Measurements from ENCODE around the gene GSTM2.
"Not testable (repeated sequence)": the region's sequence is repeated elsewhere in the genome, so short reads cannot be mapped to it uniquely, and the experiment has no call there.

GSTM2 gene

GRCh38 chr1:109671067-109671466 is 3.2 kb downstream of the GSTM2 start:
- Histone ChIP-seq H3K9me3 (ENCODE audit: insufficient read depth, low read depth, low read length) (no peaks in the 10 kb centered on the region), H3K4me1 (ENCODE audit: insufficient read depth, low read length, poor library complexity, severe bottlenecking) (no peaks in the 10 kb centered on the region), H3K79me2 (ENCODE audit: insufficient read depth, low read length) (no peaks in the 10 kb centered on the region), H3F3A (ENCODE audit: low read depth) (no peaks in the 10 kb centered on the region), H4K20me1 (ENCODE audit: insufficient read depth, low read length, poor library complexity, severe bottlenecking) (no peaks in the 10 kb centered on the region), H3K4me3 (ENCODE audit: low read length, poor library complexity, severe bottlenecking) (no peak overlapping the region), H2AFZ (ENCODE audit: low read length) (no peak overlapping the region), H3K36me3 (ENCODE audit: insufficient read depth, low read length) (no peaks in the 10 kb centered on the region), H3K9me2 (replicated peaks; ENCODE audit: low read depth, low read length) (no peaks in the 10 kb centered on the region), H3K27me3 (ENCODE audit: insufficient read depth, low read length, poor library complexity, severe bottlenecking) (no peaks in the 10 kb centered on the region), H3K4me2 (ENCODE audit: low read depth, low read length, poor library complexity, severe bottlenecking) (no peak overlapping the region), H3K9ac (ENCODE audit: low read depth, low read length, poor library complexity, severe bottlenecking) (no peak overlapping the region)
- TF ChIP-seq, protein P1, sequence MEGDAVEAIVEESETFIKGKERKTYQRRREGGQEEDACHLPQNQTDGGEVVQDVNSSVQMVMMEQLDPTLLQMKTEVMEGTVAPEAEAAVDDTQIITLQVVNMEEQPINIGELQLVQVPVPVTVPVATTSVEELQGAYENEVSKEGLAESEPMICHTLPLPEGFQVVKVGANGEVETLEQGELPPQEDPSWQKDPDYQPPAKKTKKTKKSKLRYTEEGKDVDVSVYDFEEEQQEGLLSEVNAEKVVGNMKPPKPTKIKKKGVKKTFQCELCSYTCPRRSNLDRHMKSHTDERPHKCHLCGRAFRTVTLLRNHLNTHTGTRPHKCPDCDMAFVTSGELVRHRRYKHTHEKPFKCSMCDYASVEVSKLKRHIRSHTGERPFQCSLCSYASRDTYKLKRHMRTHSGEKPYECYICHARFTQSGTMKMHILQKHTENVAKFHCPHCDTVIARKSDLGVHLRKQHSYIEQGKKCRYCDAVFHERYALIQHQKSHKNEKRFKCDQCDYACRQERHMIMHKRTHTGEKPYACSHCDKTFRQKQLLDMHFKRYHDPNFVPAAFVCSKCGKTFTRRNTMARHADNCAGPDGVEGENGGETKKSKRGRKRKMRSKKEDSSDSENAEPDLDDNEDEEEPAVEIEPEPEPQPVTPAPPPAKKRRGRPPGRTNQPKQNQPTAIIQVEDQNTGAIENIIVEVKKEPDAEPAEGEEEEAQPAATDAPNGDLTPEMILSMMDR (conservative IDR thresholded peaks at IDR 0.05; ENCODE audit: low read length), result no peak
- TF ChIP-seq EZH2phosphoT487 (IDR thresholded peaks at IDR 0.05; ENCODE audit: borderline replicate concordance), result no peak

DNA sequence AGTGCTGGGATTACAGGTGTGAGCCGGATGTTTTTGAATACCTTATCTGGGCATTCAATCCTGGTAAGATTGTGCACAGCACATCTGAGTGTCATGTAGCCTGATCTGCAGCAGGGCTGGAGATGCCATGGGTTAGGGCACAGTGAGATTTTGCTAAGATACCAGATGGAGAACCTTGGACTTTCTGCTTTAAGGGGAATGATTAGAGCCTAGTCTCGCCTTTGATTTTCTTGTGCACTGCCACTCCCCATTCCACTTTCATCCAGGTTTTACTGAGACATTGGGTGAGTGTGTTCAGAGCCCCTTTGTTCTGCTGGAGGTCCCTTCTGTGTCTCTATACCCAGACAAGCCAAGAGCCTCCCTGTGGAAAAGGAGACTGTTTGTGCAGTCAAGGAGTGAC is 6.0 kb downstream of the GSTM2 start:
- not testable (repeated sequence) for H4K20me1 ChIP-seq (ENCODE audit: insufficient read depth, low read length, poor library complexity, severe bottlenecking); H3K27me3 ChIP-seq (ENCODE audit: insufficient read depth, low read length, poor library complexity, severe bottlenecking); H3K9me3 ChIP-seq (ENCODE audit: insufficient read depth, low read depth, low read length); H2AFZ ChIP-seq (ENCODE audit: low read length); H3K4me2 ChIP-seq (ENCODE audit: low read depth, low read length, poor library complexity, severe bottlenecking); H3K36me3 ChIP-seq (ENCODE audit: insufficient read depth, low read length); H3K9me2 ChIP-seq (replicated peaks; ENCODE audit: low read depth, low read length); H3K79me2 ChIP-seq (ENCODE audit: insufficient read depth, low read length); H3K9ac ChIP-seq (ENCODE audit: low read depth, low read length, poor library complexity, severe bottlenecking); H3K4me1 ChIP-seq (ENCODE audit: insufficient read depth, low read length, poor library complexity, severe bottlenecking); H3K4me3 ChIP-seq (ENCODE audit: low read length, poor library complexity, severe bottlenecking); H3F3A ChIP-seq (ENCODE audit: low read depth)

GRCh38 chr1:109676683-109677381 is 9.0 kb downstream of the GSTM2 start:
- H3K27me3 ChIP-seq (ENCODE audit: insufficient read depth, low read length, poor library complexity, severe bottlenecking); H3F3A ChIP-seq (ENCODE audit: low read depth); H3K4me1 ChIP-seq (ENCODE audit: insufficient read depth, low read length, poor library complexity, severe bottlenecking); H3K36me3 ChIP-seq (ENCODE audit: insufficient read depth, low read length); H3K79me2 ChIP-seq (ENCODE audit: insufficient read depth, low read length); H3K9me3 ChIP-seq (ENCODE audit: insufficient read depth, low read depth, low read length); H3K4me2 ChIP-seq (ENCODE audit: low read depth, low read length, poor library complexity, severe bottlenecking); H3K9ac ChIP-seq (ENCODE audit: low read depth, low read length, poor library complexity, severe bottlenecking); H3K9me2 ChIP-seq (replicated peaks; ENCODE audit: low read depth, low read length); H4K20me1 ChIP-seq (ENCODE audit: insufficient read depth, low read length, poor library complexity, severe bottlenecking); H3K4me3 ChIP-seq (ENCODE audit: low read length, poor library complexity, severe bottlenecking); H2AFZ ChIP-seq (ENCODE audit: low read length): not testable (repeated sequence)

DNA sequence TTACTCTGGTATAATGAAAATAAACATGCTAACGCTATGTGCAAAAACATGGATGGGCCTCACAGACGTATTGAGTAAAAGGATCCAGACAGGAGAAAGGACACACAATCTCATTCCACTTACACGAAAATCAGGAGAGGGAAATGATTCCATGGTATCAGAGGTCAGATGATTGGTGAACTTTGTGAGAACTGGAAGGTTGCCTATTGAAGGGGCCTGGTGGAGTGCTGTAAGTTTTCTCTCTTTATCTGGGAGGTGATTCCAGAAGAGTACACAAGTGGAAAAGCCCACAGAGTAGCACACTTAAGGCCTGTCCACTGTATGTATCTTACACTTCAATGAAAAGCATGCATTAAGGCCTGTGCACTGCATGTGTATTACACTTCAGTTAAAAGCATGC is 9.6 kb downstream of the GSTM2 start:
- Histone ChIP-seq H3K4me2 (ENCODE audit: low read depth, low read length, poor library complexity, severe bottlenecking) (no peak overlapping the region), H3K27me3 (ENCODE audit: insufficient read depth, low read length, poor library complexity, severe bottlenecking) (no peaks in the 10 kb centered on the region), H3K79me2 (ENCODE audit: insufficient read depth, low read length) (no peaks in the 10 kb centered on the region), H3K4me3 (ENCODE audit: low read length, poor library complexity, severe bottlenecking) (no peak overlapping the region), H3K9ac (ENCODE audit: low read depth, low read length, poor library complexity, severe bottlenecking) (no peak overlapping the region), H3K4me1 (ENCODE audit: insufficient read depth, low read length, poor library complexity, severe bottlenecking) (no peaks in the 10 kb centered on the region), H3K9me2 (replicated peaks; ENCODE audit: low read depth, low read length) (no peaks in the 10 kb centered on the region), H3K9me3 (ENCODE audit: insufficient read depth, low read depth, low read length) (no peaks in the 10 kb centered on the region), H4K20me1 (ENCODE audit: insufficient read depth, low read length, poor library complexity, severe bottlenecking) (no peaks in the 10 kb centered on the region), H2AFZ (ENCODE audit: low read length) (no peak overlapping the region), H3K36me3 (ENCODE audit: insufficient read depth, low read length) (no peaks in the 10 kb centered on the region), H3F3A (ENCODE audit: low read depth) (no peaks in the 10 kb centered on the region)
- no peak for TF ChIP-seq EZH2phosphoT487 (IDR thresholded peaks at IDR 0.05; ENCODE audit: borderline replicate concordance)
- TF ChIP-seq, protein P1 (conservative IDR thresholded peaks at IDR 0.05; ENCODE audit: low read length), result no peak

DNA sequence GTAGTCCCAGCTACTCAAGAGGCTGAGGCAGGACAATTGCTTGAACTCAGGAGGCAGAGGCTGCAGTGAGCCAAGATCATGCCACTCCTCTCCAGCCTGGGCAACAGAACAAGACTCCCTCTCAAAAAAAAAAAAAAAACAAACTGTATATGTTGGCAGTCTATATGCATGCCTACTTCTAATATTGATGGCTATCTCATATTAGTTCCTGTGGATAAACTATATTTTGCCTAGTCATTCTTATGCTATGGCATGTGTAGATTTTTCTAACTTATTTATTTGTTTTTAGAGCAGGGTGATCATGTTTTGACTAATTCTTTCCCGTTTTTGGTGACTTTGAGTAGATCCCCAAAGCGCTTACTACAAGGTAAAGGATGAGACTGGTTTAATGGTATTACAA is 10.8 kb downstream of the GSTM2 start:
- H3K79me2 ChIP-seq (ENCODE audit: insufficient read depth, low read length); H3K27me3 ChIP-seq (ENCODE audit: insufficient read depth, low read length, poor library complexity, severe bottlenecking); H3K9me3 ChIP-seq (ENCODE audit: insufficient read depth, low read depth, low read length); H3K4me1 ChIP-seq (ENCODE audit: insufficient read depth, low read length, poor library complexity, severe bottlenecking); H3K4me2 ChIP-seq (ENCODE audit: low read depth, low read length, poor library complexity, severe bottlenecking); H2AFZ ChIP-seq (ENCODE audit: low read length); H3K4me3 ChIP-seq (ENCODE audit: low read length, poor library complexity, severe bottlenecking); H4K20me1 ChIP-seq (ENCODE audit: insufficient read depth, low read length, poor library complexity, severe bottlenecking); H3K36me3 ChIP-seq (ENCODE audit: insufficient read depth, low read length); H3F3A ChIP-seq (ENCODE audit: low read depth); H3K9me2 ChIP-seq (replicated peaks; ENCODE audit: low read depth, low read length); H3K9ac ChIP-seq (ENCODE audit: low read depth, low read length, poor library complexity, severe bottlenecking): not testable (repeated sequence)

- not testable (repeated sequence) for H3K79me2 ChIP-seq (ENCODE audit: insufficient read depth, low read length); H3K4me3 ChIP-seq (ENCODE audit: low read length, poor library complexity, severe bottlenecking); H3K9ac ChIP-seq (ENCODE audit: low read depth, low read length, poor library complexity, severe bottlenecking); H4K20me1 ChIP-seq (ENCODE audit: insufficient read depth, low read length, poor library complexity, severe bottlenecking); H3K9me3 ChIP-seq (ENCODE audit: insufficient read depth, low read depth, low read length); H2AFZ ChIP-seq (ENCODE audit: low read length); H3K4me2 ChIP-seq (ENCODE audit: low read depth, low read length, poor library complexity, severe bottlenecking); H3K27me3 ChIP-seq (ENCODE audit: insufficient read depth, low read length, poor library complexity, severe bottlenecking); H3K36me3 ChIP-seq (ENCODE audit: insufficient read depth, low read length); H3F3A ChIP-seq (ENCODE audit: low read depth); H3K4me1 ChIP-seq (ENCODE audit: insufficient read depth, low read length, poor library complexity, severe bottlenecking); H3K9me2 ChIP-seq (replicated peaks; ENCODE audit: low read depth, low read length)
Observed at GRCh38 chr1:109684777-109685176, 16.9 kb downstream of the GSTM2 start.

Measured in Loucy (cell line).